ENCODE data around the gene SAPCD1. TPM values are rescaled to one million over a fixed set of nuclear protein-coding genes. Genes with fewer than 3 reads are reported as not detected.

The SAPCD1 gene
- total RNA-seq, 2 donors from 2014 or later, result 7.9 to 8.4 TPM

GRCh38 chr6:31785475-31785874 is 23.0 kb downstream of the SAPCD1 start:
- Mint-ChIP-seq H3K9me3 (no peaks in the 10 kb centered on the region), H3K27ac (no peak overlapping the region), H3K4me3 (no peak overlapping the region), H3K36me3 (ENCODE audit: low read depth) (peaks cover 50% of the 10 kb centered on the region), H3K27me3 (ENCODE audit: insufficient read depth) (no peaks in the 10 kb centered on the region), H3K4me1 (no peaks in the 10 kb centered on the region)
- H3K9ac ChIP-seq (ENCODE audit: extremely low read depth, low read length, poor library complexity, severe bottlenecking), result no peak overlapping the region
- no peaks in the 10 kb centered on the region for H3K4me1 ChIP-seq (ENCODE audit: control insufficient read depth, insufficient read depth, low read length)
- H3K36me3 ChIP-seq (ENCODE audit: control insufficient read depth, insufficient read depth, low read length), result peaks cover 62% of the 10 kb centered on the region
- no peaks in the 10 kb centered on the region for H3K9me3 ChIP-seq (ENCODE audit: control insufficient read depth, low read length)
- H3K27me3 ChIP-seq (ENCODE audit: control insufficient read depth, insufficient read depth, low read length, poor library complexity, severe bottlenecking), result no peaks in the 10 kb centered on the region
- no peak overlapping the region for H3K4me3 ChIP-seq (ENCODE audit: low read length)
- DNase-seq, result no peak
- TF ChIP-seq CTCF (conservative IDR thresholded peaks at IDR 0.05), result no peak
- H3K27ac ChIP-seq (ENCODE audit: low read depth, low read length), result no peak overlapping the region
- 96 to 97% methylated on average over 10 to 11 of the region's 11 CpGs for WGBS, 2 experiments (ENCODE audit: insufficient coverage in 1 of 2, insufficient read length in 1 of 2)

DNA sequence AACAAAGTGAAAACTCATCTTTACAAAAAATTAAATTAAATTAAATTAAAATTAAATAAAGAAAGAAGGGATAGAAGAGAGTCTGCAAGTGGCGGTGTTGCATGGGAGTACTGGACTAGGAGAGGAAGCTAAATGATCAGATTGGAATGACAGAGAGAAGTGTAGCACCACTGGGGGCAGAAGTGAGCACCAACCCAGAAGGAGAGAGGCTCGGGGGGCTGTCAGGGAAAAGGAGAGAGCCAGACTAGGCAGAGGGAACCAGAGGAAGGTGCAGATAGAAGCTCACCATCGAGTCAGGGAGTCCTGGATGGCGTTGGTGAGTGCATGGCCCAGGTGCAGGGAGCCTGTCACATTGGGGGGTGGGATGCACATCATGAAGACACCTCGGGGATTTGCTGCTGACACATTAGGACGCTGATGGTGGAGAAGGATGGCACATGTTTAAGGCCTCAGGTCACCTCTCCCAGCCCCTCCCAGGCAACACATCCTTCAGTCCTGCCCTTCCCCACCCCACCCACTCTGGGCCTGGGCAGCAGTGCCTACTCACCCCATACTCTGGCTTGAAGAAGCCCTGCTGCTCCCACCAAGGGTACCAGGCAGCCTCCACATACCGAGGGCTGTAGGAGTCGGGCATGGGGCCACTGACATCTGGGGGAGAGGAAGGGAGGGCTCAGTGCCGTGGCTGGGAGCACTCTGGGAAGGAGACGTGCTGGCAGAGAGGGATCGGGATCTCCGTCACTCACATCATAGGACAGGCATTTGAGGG is 29.1 kb downstream of the SAPCD1 start:
- H3K27me3 ChIP-seq (ENCODE audit: control insufficient read depth, insufficient read depth, low read length, poor library complexity, severe bottlenecking), result no peaks in the 10 kb centered on the region
- Mint-ChIP-seq H3K9me3 (no peaks in the 10 kb centered on the region), H3K27me3 (ENCODE audit: insufficient read depth) (no peaks in the 10 kb centered on the region), H3K4me1 (peaks cover 11% of the 10 kb centered on the region), H3K27ac (peak overlapping the region; percentile 68), H3K4me3 (no peak overlapping the region), H3K36me3 (ENCODE audit: low read depth) (peaks cover 23% of the 10 kb centered on the region)
- DNase-seq, result peak; percentile 91
- H3K36me3 ChIP-seq (ENCODE audit: control insufficient read depth, insufficient read depth, low read length), result peaks cover 44% of the 10 kb centered on the region
- H3K4me1 ChIP-seq (ENCODE audit: control insufficient read depth, insufficient read depth, low read length), result no peaks in the 10 kb centered on the region
- H3K9me3 ChIP-seq (ENCODE audit: control insufficient read depth, low read length), result no peaks in the 10 kb centered on the region
- TF ChIP-seq CTCF (conservative IDR thresholded peaks at IDR 0.05), result peak; percentile 81
- H3K4me3 ChIP-seq (ENCODE audit: low read length), result no peak overlapping the region
- H3K9ac ChIP-seq (ENCODE audit: extremely low read depth, low read length, poor library complexity, severe bottlenecking), result no peak overlapping the region
- H3K27ac ChIP-seq (ENCODE audit: low read depth, low read length), result no peak overlapping the region
- 77 to 88% methylated on average over 5 to 12 of the region's 12 CpGs for WGBS, 2 experiments (ENCODE audit: insufficient coverage in 1 of 2, insufficient read length in 1 of 2)

DNA sequence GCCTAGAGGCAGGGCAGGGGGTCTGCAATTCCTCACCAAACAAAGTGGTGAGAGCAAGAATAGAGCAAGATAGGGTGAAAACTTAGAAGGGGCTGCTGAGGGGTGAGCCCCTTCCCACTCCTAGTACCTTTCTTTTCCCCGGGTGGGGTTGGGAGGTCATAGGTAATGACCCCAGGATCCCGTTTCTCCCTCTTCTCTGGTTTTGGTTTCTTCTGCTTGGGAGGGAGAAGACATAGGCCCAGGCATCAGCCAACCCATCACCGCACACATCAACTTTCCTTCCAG is 29.6 kb downstream of the SAPCD1 start:
- Histone ChIP-seq H3K27me3 (ENCODE audit: control insufficient read depth, insufficient read depth, low read length, poor library complexity, severe bottlenecking) (no peaks in the 10 kb centered on the region), H3K27ac (ENCODE audit: low read depth, low read length) (no peak overlapping the region), H3K9ac (ENCODE audit: extremely low read depth, low read length, poor library complexity, severe bottlenecking) (no peak overlapping the region), H3K4me1 (ENCODE audit: control insufficient read depth, insufficient read depth, low read length) (no peaks in the 10 kb centered on the region), H3K9me3 (ENCODE audit: control insufficient read depth, low read length) (no peaks in the 10 kb centered on the region), H3K36me3 (ENCODE audit: control insufficient read depth, insufficient read depth, low read length) (peaks cover 44% of the 10 kb centered on the region), H3K4me3 (ENCODE audit: low read length) (no peak overlapping the region)
- Mint-ChIP-seq H3K9me3 (no peaks in the 10 kb centered on the region), H3K4me3 (no peak overlapping the region), H3K27me3 (ENCODE audit: insufficient read depth) (no peaks in the 10 kb centered on the region), H3K27ac (peak overlapping the region; percentile 68), H3K4me1 (peaks cover 11% of the 10 kb centered on the region), H3K36me3 (ENCODE audit: low read depth) (peaks cover 21% of the 10 kb centered on the region)
- WGBS, 2 experiments (ENCODE audit: insufficient coverage in 1 of 2, insufficient read length in 1 of 2), result 90% methylated on average over 3 of the region's 3 CpGs; no CpG with 5 or more reads in 1 of the 2 experiments
- DNase-seq, result no peak
- no peak for TF ChIP-seq CTCF (conservative IDR thresholded peaks at IDR 0.05)

Data from endodermal cell (in vitro differentiated cells).